Measurements from ENCODE around the gene SKAP1.

The SKAP1 gene

DNA sequence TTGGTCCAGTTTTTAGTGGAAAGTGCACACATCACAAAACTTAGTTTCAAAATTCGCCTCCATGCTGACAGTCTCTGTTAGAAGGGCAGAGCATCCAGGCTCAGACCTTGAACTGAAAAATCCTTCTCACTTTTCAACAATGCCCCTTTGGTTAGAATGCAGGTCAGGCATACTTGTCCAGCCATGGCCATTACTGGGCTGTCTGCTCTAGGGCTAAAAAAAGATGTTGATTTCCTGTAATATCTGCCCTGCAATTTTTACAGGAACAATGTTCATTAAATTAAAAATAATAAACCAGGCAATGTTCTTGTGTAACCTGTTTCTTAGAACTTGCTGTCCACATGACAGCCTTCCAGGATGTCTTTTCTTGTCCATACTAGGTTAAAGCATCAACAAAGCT lies 200.1 kb downstream of the SKAP1 start:
- Mint-ChIP-seq H3K9me3 (no peaks in the 10 kb centered on the region), H3K27me3 (ENCODE audit: low read depth, poor library complexity) (no peaks in the 10 kb centered on the region), H3K4me1 (peaks cover 65% of the 10 kb centered on the region), H3K4me3 (no peak overlapping the region), H3K36me3 (ENCODE audit: low read depth) (peaks cover 5% of the 10 kb centered on the region), H3K27ac (no peak overlapping the region)
- DNase-seq = no peak
- no peak for TF ChIP-seq CTCF (IDR thresholded peaks at IDR 0.05)

DNA sequence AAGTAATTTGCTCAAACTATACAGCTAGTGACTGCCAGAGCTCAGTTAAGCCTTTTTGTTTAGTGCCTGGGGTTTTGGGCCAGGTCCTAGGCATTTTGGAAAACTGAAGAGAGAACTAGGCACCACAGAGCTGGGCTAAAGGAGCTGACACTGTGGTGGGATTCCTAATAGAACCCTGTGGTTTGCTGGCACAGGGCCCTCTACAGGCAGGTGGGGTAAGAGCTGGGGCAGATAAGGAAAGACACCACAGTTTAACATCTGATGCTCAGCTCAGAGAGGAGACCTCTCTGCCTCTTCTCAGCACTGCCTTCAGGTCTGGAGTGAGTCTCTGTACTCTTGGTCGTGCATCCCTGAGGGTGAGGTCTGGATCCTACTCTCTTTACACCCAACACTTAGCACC lies 201.3 kb downstream of the SKAP1 start:
- no peak for TF ChIP-seq CTCF (IDR thresholded peaks at IDR 0.05)
- Mint-ChIP-seq H3K9me3 (no peaks in the 10 kb centered on the region), H3K36me3 (ENCODE audit: low read depth) (peaks cover 5% of the 10 kb centered on the region), H3K4me3 (no peak overlapping the region), H3K27ac (no peak overlapping the region), H3K27me3 (ENCODE audit: low read depth, poor library complexity) (no peaks in the 10 kb centered on the region), H3K4me1 (peaks cover 72% of the 10 kb centered on the region)
- no peak for DNase-seq

DNA sequence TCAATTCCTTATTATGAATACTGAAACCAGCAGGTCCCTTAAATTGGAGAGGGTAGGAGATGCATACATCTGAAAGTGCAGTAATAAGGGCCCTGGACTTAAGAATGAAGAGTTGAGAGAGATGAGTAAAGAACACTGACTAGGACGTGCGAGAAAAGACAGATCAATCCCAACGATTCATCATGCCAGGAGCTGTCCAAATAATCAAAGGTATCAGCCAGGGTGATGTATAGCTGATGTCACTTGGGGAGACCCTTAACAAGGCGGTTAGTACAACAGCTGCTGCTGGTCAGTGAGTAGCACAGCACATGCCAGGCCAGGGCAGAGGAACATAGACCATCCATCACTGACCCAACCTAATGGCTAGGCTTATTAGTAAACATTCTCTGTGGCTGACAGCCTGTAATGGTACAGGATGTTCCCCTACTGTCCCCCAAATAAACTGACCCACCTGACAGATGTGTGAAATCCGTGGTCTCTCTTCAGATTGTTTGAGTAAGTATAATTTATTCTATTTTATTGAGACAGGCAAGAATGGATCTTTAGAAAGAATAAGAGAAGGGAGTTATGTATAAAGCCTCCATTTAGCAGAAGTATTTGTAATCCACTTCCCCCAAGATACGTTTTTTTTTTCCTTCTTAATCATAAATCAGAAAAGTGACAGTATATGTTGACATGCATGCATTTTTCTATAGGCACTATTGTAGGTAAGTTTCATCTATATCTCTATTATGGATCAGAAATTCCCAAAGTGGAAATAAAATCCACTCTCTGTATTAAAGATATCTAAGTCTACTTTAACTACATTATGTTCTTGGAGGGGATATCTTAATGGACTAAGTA lies 204.1 kb downstream of the SKAP1 start:
- Mint-ChIP-seq H3K4me1 (peaks cover 61% of the 10 kb centered on the region), H3K27me3 (ENCODE audit: low read depth, poor library complexity) (no peaks in the 10 kb centered on the region), H3K27ac (peak overlapping the region; percentile 67), H3K4me3 (no peak overlapping the region), H3K9me3 (no peaks in the 10 kb centered on the region), H3K36me3 (ENCODE audit: low read depth) (no peaks in the 10 kb centered on the region)
- no peak for TF ChIP-seq CTCF (IDR thresholded peaks at IDR 0.05)
- no peak for DNase-seq

DNA sequence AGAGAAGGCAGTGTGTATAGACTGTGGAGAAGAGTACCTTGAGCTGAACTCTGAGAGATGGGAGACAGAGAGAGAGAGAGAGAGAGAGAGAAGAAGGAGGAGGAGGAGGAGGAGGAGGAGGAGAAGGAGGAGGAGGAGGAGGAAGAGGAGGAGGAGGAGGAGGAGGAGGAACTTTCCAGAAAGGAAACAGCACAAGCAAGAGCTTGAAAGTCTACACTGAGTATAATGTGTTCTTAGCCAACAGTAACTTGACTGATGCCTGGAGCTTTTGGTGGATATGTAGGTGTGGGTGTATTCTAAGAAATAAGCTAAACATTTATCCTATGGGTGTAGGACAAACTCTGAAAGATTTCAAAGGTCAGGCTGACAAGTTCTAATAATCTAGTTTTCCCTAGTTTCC lies 206.1 kb downstream of the SKAP1 start:
- Mint-ChIP-seq H3K27me3 (ENCODE audit: low read depth, poor library complexity) (no peaks in the 10 kb centered on the region), H3K27ac (no peak overlapping the region), H3K4me1 (peaks cover 67% of the 10 kb centered on the region), H3K4me3 (no peak overlapping the region), H3K9me3 (no peaks in the 10 kb centered on the region), H3K36me3 (ENCODE audit: low read depth) (no peaks in the 10 kb centered on the region)
- DNase-seq = no peak
- no peak for TF ChIP-seq CTCF (IDR thresholded peaks at IDR 0.05)

- H3K4me1 Mint-ChIP-seq = peaks cover 71% of the 10 kb centered on the region
- H3K9me3 Mint-ChIP-seq = no peaks in the 10 kb centered on the region
- H3K36me3 Mint-ChIP-seq (ENCODE audit: low read depth) = no peaks in the 10 kb centered on the region
- TF ChIP-seq CTCF (IDR thresholded peaks at IDR 0.05) = no peak
- H3K27me3 Mint-ChIP-seq (ENCODE audit: low read depth, poor library complexity) = peaks cover 3% of the 10 kb centered on the region
- H3K27ac Mint-ChIP-seq = peak overlapping the region; percentile 47
- no peak overlapping the region for H3K4me3 Mint-ChIP-seq
- no peak for DNase-seq
These were observed 210.4 kb downstream of the SKAP1 start for GRCh38 chr17:48219617-48220016.

- H3K27me3 Mint-ChIP-seq (ENCODE audit: low read depth, poor library complexity) = peaks cover 3% of the 10 kb centered on the region
- H3K4me3 Mint-ChIP-seq = no peak overlapping the region
- H3K4me1 Mint-ChIP-seq = peaks cover 74% of the 10 kb centered on the region
- no peak overlapping the region for H3K27ac Mint-ChIP-seq
- H3K9me3 Mint-ChIP-seq = no peaks in the 10 kb centered on the region
- TF ChIP-seq CTCF (IDR thresholded peaks at IDR 0.05) = peak; percentile 80
- peak; percentile 55 for DNase-seq
- no peaks in the 10 kb centered on the region for H3K36me3 Mint-ChIP-seq (ENCODE audit: low read depth)
These were observed 214.4 kb downstream of the SKAP1 start for GRCh38 chr17:48215583-48216139.

Measured in nephron progenitor cell (in vitro differentiated cells).